Kidney (tissue), 14 donors: ENCODE data around the gene SLC49A3. TPM values are rescaled to one million over a fixed set of nuclear protein-coding genes. Genes with fewer than 3 reads are reported as not detected.
A peak's percentile ranks its signal among the peaks of the same experiment; 100 is the strongest.

Experiments
- DNase-seq, 5 donors: peaks; one replicate each; pipeline ENCODE4 v3.0.0-alpha.2; 2013 to 2020
- FAIRE-seq: peaks from 2 replicates; lab custom pipeline; 2012; peaks lifted over from hg19 to GRCh38; lab: Jason Lieb, UNC
- H3K27ac ChIP-seq, 2 donors: one replicate each; pipeline ENCODE4 v1.7.0; 2013; ENCODE audit warnings: low read depth in 2 of 2, low read length in 2 of 2, inconsistent platforms in 1 of 2
- H3K27me3 ChIP-seq: one replicate; pipeline ENCODE4 v1.7.1; 2013; ENCODE audit warnings: low read length, inconsistent platforms; ENCODE audit not compliant: control insufficient read depth, insufficient read depth
- H3K36me3 ChIP-seq, 3 donors: one replicate each; pipeline versions ENCODE4 v1.7.0 to v1.7.1; 2013; ENCODE audit warnings: low read length in 3 of 3, control low read depth in 1 of 3, inconsistent platforms in 1 of 3; ENCODE audit not compliant: insufficient read depth in 3 of 3, control insufficient read depth in 2 of 3
- H3K4me1 ChIP-seq, 3 donors: one replicate each; pipeline versions ENCODE4 v1.7.0 to v1.7.1; 2013; ENCODE audit warnings: low read length in 3 of 3, inconsistent platforms in 1 of 3, low read depth in 1 of 3; ENCODE audit not compliant: control insufficient read depth in 2 of 3, insufficient read depth in 2 of 3
- H3K4me3 ChIP-seq, 3 donors: one replicate each; pipeline versions ENCODE4 v1.7.0 to v1.8.1; 2013; ENCODE audit warnings: low read length in 3 of 3, control low read depth in 1 of 3, inconsistent platforms in 1 of 3
- H3K9ac ChIP-seq, 3 donors: one replicate each; pipeline versions ENCODE4 v1.7.0 to v1.7.1; 2013; ENCODE audit warnings: low read length in 3 of 3, control low read depth in 1 of 3, inconsistent platforms in 1 of 3
- H3K9me3 ChIP-seq, 3 donors: one replicate each; pipeline versions ENCODE4 v1.7.0 to v1.7.1; 2013; ENCODE audit warnings: low read length in 3 of 3, control low read depth in 1 of 3, inconsistent platforms in 1 of 3; ENCODE audit not compliant: control insufficient read depth in 2 of 3, insufficient read depth in 1 of 3
- intact Hi-C: fragments of 100-400 bp; cut with DNase I; formaldehyde crosslinking; loops from one replicate; pipeline ENCODE4 v1.11.1; 2022
- polyA plus RNA-seq: library from polyadenylated mRNA; stranded (reverse); fragments of 350-450 nt; fragmentation: Illumina TruSeq; extraction: RNeasy Lipid Tissue Mini Kit (QIAGEN cat#74804); gene quantifications from one replicate; pipeline ENCODE4 v1.2.3, GENCODE V29; 2014; ENCODE audit warnings: low read depth, low replicate concordance; ENCODE audit not compliant: insufficient read depth
- total RNA-seq: library from RNA; stranded (reverse); fragmentation: NEBNext Ultra II Directional; extraction: Animal tissue kit (Norgen Biotek cat#: 25700); gene quantifications from one replicate; pipeline ENCODE4 v1.2.1, GENCODE V29; 2021
- TF ChIP-seq, protein P1 (sequence below): IDR thresholded peaks from 3 replicates; pipeline ENCODE4 v1.5.1; 2012; ENCODE audit warnings: mild to moderate bottlenecking, moderate library complexity, borderline replicate concordance; ENCODE audit not compliant: insufficient read depth; ENCODE audit errors: extremely low read depth
- donor health status: control.
- donor health status: control.
- donor health status: control.
- donor health status: control.
- donor health status: control.
- donor health status: DM: yes; HTN: yes; CAD: no.
- donor health status: Normal renal cell carcinoma (clear cell type).

SLC49A3 gene
- total and polyA plus RNA-seq, 2 donors from 2014 or later, result 12.6 to 18.2 TPM

DNA sequence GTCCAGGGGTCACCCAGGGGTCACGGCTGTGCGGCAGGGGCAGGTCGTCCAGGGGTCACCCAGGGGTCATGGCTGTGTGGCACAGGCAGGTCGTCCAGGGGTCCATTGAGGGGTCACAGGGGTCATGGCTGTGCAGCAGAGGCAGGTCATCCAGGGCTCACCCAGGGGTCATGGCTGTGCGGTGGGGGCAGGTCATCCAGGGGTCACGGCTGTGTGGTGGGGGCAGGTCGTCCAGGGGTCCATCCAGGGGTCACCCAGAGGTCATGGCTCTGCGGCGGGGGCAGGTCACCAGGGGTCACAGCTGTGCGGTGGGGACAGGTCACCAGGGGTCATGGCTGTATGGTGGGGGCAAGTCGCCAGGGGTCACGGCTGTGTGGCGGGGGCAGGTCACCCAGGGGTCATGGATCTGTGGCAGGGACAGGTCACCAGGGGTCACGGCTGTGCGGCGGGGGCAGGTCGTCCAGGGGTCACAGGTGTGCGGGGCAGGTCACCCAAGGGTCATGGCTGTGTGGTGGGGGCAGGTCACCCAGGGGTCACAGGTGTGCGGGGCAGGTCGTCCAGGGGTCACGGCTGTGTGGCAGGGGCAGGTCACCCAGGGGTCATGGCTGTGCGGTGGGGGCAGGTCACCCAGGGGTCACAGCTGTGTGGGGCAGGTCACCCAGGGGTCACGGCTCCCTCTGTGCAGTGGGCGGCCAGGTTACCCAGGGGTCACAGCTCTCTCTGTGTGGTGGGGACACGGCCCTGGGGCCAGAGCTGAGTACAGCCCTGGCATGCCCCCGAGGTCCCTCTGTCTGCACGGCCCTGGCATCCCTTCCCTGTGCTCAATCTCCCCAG lies 30.9 kb downstream of the SLC49A3 start:
- Histone ChIP-seq H3K9me3 (no peaks in the 10 kb centered on the region), H3K27me3 (no peaks in the 10 kb centered on the region), H3K9ac (no peak overlapping the region), H3K4me1 (peaks cover 0 to 1% (median 0%) of the 10 kb centered on the region in 3 donors), H3K27ac (no peak overlapping the region), H3K36me3 (no peaks in the 10 kb centered on the region), H3K4me3 (no peak overlapping the region)
- intact Hi-C loops, result no loop called here
- FAIRE-seq, result no peak
- DNase-seq, result peak in 2 of 5 donors; percentile 71 to 76
- TF ChIP-seq, protein P1, sequence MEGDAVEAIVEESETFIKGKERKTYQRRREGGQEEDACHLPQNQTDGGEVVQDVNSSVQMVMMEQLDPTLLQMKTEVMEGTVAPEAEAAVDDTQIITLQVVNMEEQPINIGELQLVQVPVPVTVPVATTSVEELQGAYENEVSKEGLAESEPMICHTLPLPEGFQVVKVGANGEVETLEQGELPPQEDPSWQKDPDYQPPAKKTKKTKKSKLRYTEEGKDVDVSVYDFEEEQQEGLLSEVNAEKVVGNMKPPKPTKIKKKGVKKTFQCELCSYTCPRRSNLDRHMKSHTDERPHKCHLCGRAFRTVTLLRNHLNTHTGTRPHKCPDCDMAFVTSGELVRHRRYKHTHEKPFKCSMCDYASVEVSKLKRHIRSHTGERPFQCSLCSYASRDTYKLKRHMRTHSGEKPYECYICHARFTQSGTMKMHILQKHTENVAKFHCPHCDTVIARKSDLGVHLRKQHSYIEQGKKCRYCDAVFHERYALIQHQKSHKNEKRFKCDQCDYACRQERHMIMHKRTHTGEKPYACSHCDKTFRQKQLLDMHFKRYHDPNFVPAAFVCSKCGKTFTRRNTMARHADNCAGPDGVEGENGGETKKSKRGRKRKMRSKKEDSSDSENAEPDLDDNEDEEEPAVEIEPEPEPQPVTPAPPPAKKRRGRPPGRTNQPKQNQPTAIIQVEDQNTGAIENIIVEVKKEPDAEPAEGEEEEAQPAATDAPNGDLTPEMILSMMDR, result no peak

DNA sequence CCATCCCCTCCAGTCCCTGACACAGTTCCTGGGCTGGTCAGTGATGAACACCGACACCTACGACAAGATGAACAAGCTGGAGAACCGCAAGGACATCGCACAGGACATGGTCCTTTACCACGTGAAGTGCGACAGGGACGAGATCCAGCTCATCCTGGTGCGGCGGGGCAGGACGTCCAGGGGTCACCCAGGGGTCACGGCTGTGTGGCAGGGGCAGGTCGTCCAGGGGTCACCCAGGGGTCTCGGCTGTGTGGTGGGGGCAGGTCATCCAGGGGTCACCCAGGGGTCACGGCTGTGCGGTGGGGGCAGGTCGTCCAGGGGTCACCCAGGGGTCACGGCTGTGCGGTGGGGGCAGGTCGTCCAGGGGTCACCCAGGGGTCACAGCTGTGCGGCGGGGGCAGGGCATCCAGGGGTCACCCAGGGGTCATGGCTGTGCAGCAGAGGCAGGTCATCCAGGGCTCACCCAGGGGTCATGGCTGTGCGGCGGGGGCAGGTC lies 31.6 kb downstream of the SLC49A3 start:
- H3K4me1 ChIP-seq, result no peaks in the 10 kb centered on the region
- TF ChIP-seq, protein P1, result no peak
- no peaks in the 10 kb centered on the region for H3K36me3 ChIP-seq
- H3K9ac ChIP-seq, result no peak overlapping the region
- intact Hi-C loops, result no loop called here
- no peak overlapping the region for H3K27ac ChIP-seq
- no peak for FAIRE-seq
- no peak overlapping the region for H3K4me3 ChIP-seq
- no peaks in the 10 kb centered on the region for H3K9me3 ChIP-seq
- no peaks in the 10 kb centered on the region for H3K27me3 ChIP-seq
- peak in 1 of 5 donors; percentile 69 for DNase-seq

DNA sequence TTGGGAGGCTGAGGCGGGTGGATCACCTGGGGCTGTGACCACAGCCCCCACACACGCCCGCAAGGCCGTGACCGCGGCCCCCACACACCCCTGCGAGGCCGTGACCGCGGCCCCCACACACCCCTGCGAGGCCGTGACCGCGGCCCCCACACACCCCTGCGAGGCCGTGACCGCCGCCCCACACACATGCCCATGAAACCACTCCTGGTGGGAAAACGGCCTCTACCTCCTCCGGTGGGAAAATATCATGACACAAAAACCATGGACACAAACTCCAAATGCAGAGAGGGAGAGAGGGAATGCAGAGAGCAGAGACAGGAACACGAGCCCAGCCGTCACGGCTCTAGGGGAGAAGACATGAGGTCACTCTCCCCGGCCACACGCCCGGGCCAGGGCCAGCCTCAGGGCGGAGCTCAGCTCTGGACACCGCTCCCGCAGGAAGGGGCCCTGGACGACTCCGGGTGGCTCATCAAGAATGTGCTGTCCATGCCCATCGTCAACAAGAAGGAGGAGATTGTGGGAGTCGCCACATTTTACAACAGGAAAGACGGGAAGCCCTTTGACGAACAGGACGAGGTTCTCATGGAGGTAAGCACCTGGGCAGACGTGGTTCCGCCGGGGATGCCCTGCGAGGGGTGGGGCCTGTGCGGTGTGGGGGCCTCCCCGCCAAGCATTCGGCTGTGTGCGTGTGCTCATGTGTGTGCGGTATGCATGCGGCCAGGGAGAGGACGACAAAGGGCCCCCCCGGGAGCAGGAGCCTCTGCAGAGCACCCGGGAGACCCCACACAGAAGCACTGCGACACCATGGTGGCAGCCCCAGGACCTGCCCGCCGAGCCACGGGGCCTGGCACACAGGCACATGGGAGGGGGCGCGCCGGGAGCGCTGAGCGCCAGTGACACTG lies 32.3 kb downstream of the SLC49A3 start:
- intact Hi-C loops, result no loop called here
- no peak overlapping the region for H3K4me3 ChIP-seq
- no peak overlapping the region for H3K9ac ChIP-seq
- no peaks in the 10 kb centered on the region for H3K9me3 ChIP-seq
- H3K27ac ChIP-seq, result no peak overlapping the region
- H3K36me3 ChIP-seq, result no peaks in the 10 kb centered on the region
- FAIRE-seq (no peak), DNase-seq (peak in 4 of 5 donors; percentile 50 to 68 (median 66))
- no peaks in the 10 kb centered on the region for H3K4me1 ChIP-seq
- no peaks in the 10 kb centered on the region for H3K27me3 ChIP-seq
- TF ChIP-seq, protein P1, result no peak
